HG03342 (cell line): Measurements from ENCODE around the gene FAHD2A.
"Not testable (repeated sequence)": the region's sequence is repeated elsewhere in the genome, so short reads cannot be mapped to it uniquely, and the experiment has no call there.

Source experiments
- ATAC-seq: cut with Tn5 transposase; IDR thresholded peaks from one replicate; pipeline ENCODE4 v1.9.1; 2021; ENCODE audit warnings: mild to moderate bottlenecking, moderate library complexity; ENCODE audit not compliant: unreplicated experiment

FAHD2A gene

DNA sequence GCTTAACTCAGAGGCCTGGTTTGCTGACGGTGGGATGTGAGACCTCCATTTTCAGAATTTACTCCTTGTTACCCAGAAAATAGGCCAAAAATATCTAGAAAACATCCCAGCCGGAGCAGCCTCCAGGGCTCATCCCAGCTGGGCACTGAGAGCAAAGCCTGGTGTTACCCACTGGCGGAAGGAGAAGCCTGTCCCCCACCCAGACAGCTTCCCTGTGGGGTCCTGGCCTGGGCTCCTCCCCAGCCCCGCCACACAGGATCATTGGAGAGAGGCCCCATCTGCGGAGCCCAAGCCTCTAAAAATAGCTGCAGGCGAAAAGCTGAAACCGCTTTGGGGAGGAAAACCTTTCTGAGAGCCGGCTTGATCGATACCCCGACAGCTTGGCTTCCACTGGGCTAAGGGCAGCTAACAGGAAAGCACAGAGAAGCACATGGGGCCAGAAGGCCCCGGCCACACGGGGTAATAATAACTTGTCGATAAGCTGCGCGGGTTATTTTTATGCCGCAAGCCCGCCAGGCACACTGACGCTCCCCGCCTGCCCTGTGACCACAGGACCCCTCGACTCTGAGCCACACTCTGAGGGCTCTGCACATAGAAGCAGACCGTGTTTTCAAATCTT lies 26.9 kb upstream of the FAHD2A start:
- no peak for ATAC-seq

- ATAC-seq = no peak
Observed at GRCh38 chr2:95376311-95377215, 25.9 kb upstream of the FAHD2A start.

GRCh38 chr2:95377216-95378123 lies 25.0 kb upstream of the FAHD2A start:
- no peak for ATAC-seq

- not testable (repeated sequence) for ATAC-seq
Observed at GRCh38 chr2:95378281-95378680, 24.2 kb upstream of the FAHD2A start.

- ATAC-seq = no peak
Observed at GRCh38 chr2:95379371-95379831, 23.1 kb upstream of the FAHD2A start.

GRCh38 chr2:95380280-95380679 lies 22.2 kb upstream of the FAHD2A start:
- ATAC-seq = no peak

GRCh38 chr2:95380731-95381130 lies 21.8 kb upstream of the FAHD2A start:
- ATAC-seq = no peak

- ATAC-seq = no peak
Observed at GRCh38 chr2:95381212-95382191, 21.0 kb upstream of the FAHD2A start.

- ATAC-seq = no peak
Observed at GRCh38 chr2:95382192-95382591, 20.3 kb upstream of the FAHD2A start.

GRCh38 chr2:95382686-95383634 lies 19.5 kb upstream of the FAHD2A start:
- no peak for ATAC-seq

- ATAC-seq = no peak
Observed at GRCh38 chr2:95383635-95384027, 18.9 kb upstream of the FAHD2A start.

- ATAC-seq = no peak
Observed at GRCh38 chr2:95384854-95385569, 17.5 kb upstream of the FAHD2A start.

DNA sequence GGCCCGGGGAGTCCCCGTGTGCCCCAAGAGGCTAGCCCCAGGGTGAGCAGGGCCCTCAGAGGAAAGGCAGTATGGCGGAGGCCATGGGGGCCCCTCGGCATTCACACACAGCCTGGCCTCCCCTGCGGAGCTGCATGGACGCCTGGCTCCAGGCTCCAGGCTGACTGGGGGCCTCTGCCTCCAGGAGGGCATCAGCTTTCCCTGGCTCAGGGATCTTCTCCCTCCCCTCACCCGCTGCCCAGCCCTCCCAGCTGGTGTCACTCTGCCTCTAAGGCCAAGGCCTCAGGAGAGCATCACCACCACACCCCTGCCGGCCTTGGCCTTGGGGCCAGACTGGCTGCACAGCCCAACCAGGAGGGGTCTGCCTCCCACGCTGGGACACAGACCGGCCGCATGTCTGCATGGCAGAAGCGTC lies 16.9 kb upstream of the FAHD2A start:
- no peak for ATAC-seq

GRCh38 chr2:95386031-95386430 lies 16.5 kb upstream of the FAHD2A start:
- no peak for ATAC-seq

DNA sequence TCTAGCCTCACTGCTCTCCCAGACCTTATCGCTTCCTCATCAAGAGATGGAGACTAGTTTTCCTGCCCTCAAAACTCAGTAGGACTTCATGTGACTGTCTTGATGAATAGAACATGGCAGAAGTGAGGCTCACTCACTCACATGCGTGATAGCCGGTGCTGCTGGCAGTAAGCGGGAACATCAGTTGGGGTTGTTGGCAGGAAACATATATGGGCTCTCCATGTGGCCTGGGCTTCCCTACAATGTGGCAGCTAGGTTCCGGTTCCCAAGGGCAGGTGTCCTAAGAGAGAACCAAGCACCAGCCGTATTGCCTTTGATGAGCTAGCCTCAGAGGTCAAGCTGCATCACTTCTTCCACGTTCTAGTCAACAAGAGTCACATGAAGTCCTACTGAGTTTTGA lies 15.2 kb upstream of the FAHD2A start:
- ATAC-seq = no peak

DNA sequence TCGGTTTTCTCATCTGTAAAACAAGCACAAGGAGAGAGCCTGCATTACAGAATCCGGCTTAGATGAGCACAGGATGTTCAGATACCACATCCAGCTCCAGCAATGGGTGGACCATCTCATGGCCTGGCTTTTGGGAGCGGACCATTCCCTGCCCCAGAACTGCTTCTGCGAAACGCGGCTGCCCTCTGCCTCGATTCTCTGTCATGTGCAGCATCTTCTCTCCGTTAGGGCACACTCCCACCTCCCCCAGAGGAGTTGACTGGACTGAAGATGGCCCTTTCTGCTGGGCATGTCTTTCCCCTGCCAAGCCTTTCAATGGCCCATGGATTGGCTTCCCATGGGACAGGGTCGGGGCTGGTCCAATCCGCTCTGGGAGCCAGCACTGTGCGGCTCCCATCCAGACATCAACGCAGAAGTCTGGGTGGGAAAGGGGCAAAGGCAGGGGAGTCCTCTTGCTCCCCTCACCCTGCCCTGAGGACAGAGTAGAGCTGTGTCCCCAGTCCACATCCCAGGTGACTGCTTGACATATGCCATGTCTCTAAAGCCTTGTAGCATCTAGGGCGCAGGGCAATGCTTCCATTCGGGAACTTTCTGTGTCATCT lies 14.3 kb upstream of the FAHD2A start:
- no peak for ATAC-seq

DNA sequence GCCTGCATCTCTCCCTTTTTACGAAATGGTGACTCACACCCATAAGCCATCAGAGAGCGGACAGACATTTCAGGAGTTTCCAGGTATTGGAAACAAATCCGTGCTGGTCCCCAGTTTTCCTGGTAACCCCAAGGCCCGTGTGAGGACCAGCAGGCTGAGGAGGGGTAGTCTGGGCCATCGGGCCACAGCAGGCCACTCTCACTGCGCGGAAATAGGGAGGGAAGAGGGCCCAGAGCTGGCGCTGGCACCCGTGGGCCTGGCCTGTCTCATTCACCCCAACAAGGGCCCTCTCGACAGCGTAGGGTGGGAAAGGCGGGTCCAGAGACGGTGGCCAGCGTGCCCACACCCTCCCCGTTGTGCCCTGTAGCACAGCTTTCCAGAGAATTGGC lies 13.7 kb upstream of the FAHD2A start:
- no peak for ATAC-seq
